Trophoblast cell (in vitro differentiated cells and primary cell): ENCODE data around the gene DENND1A.

Source experiments
- DNase-seq, 2 donors: peaks; one replicate each; pipeline ENCODE4 v3.0.0-alpha.2; 2016
- H2AFZ ChIP-seq: 2 replicates; pipeline ENCODE4 v1.6.1; 2013; ENCODE audit warnings: low read length, moderate library complexity, mild to moderate bottlenecking; ENCODE audit not compliant: insufficient read depth, poor library complexity
- H2AK5ac ChIP-seq: 2 replicates; pipeline ENCODE4 v1.6.1; 2013; ENCODE audit warnings: mild to moderate bottlenecking, low read length
- H2BK120ac ChIP-seq: 2 replicates; pipeline ENCODE4 v1.6.1; 2013; ENCODE audit warnings: low read length, mild to moderate bottlenecking, moderate library complexity; ENCODE audit not compliant: insufficient read depth, poor library complexity
- H2BK12ac ChIP-seq: 2 replicates; pipeline ENCODE4 v1.6.1; 2013; ENCODE audit warnings: mild to moderate bottlenecking, low read length, moderate library complexity
- H2BK5ac ChIP-seq: 2 replicates; pipeline ENCODE4 v1.6.1; 2013; ENCODE audit warnings: low read length, low read depth, moderate library complexity, mild to moderate bottlenecking; ENCODE audit not compliant: poor library complexity
- H3K14ac ChIP-seq: 2 replicates; pipeline ENCODE4 v1.6.1; 2013; ENCODE audit warnings: mild to moderate bottlenecking, low read length
- H3K18ac ChIP-seq: 2 replicates; pipeline ENCODE4 v1.6.1; 2013; ENCODE audit warnings: mild to moderate bottlenecking, low read length
- H3K23ac ChIP-seq: 2 replicates; pipeline ENCODE4 v1.6.1; 2013; ENCODE audit warnings: low read length
- H3K27ac ChIP-seq: 2 replicates; pipeline ENCODE4 v1.5.1; 2013; ENCODE audit warnings: low read depth, mild to moderate bottlenecking, inconsistent platforms, low read length, moderate library complexity
- H3K27me3 ChIP-seq: 2 replicates; pipeline ENCODE4 v1.6.1; 2013; ENCODE audit warnings: inconsistent platforms, mild to moderate bottlenecking, low read length, moderate library complexity; ENCODE audit not compliant: insufficient read depth
- H3K36me3 ChIP-seq, 2 experiments: 1 replicate in 1 of 2; 2 replicates in 1 of 2; pipeline ENCODE4 v1.6.1; 2013; ENCODE audit warnings: low read length in 2 of 2, mild to moderate bottlenecking in 2 of 2, moderate library complexity in 1 of 2; ENCODE audit not compliant: insufficient read depth in 2 of 2, control insufficient read depth in 1 of 2
- H3K4ac ChIP-seq: 2 replicates; pipeline ENCODE4 v1.6.1; 2013; ENCODE audit warnings: low read depth, mild to moderate bottlenecking, low read length, moderate library complexity
- H3K4me1 ChIP-seq, 2 experiments: 1 replicate in 1 of 2; 2 replicates in 1 of 2; pipeline ENCODE4 v1.6.1; 2013; ENCODE audit warnings: low read length in 2 of 2, mild to moderate bottlenecking in 2 of 2, moderate library complexity in 1 of 2; ENCODE audit not compliant: insufficient read depth in 2 of 2, control insufficient read depth in 1 of 2
- H3K4me2 ChIP-seq: 2 replicates; pipeline ENCODE4 v1.6.1; 2013; ENCODE audit warnings: inconsistent platforms, mild to moderate bottlenecking, low read length, moderate library complexity
- H3K4me3 ChIP-seq: 2 replicates; pipeline ENCODE4 v1.5.1; 2013; ENCODE audit warnings: mild to moderate bottlenecking, low read depth, low read length, inconsistent platforms
- H3K79me1 ChIP-seq: one replicate; pipeline ENCODE4 v1.6.1; 2013; ENCODE audit warnings: low read length
- H3K79me2 ChIP-seq: 2 replicates; pipeline ENCODE4 v1.6.1; 2013; ENCODE audit warnings: low read length, mild to moderate bottlenecking; ENCODE audit not compliant: control insufficient read depth, insufficient read depth, poor library complexity
- H3K9ac ChIP-seq: 2 replicates; pipeline ENCODE4 v1.6.1; 2013; ENCODE audit warnings: mild to moderate bottlenecking, low read length
- H3K9me3 ChIP-seq: 2 replicates; pipeline ENCODE4 v1.6.1; 2013; ENCODE audit warnings: low read depth, mild to moderate bottlenecking, control low read depth, inconsistent platforms, low read length; ENCODE audit not compliant: insufficient read depth
- H4K12ac ChIP-seq: 2 replicates; pipeline ENCODE4 v1.6.1; 2013; ENCODE audit warnings: low read depth, mild to moderate bottlenecking, low read length, moderate library complexity
- H4K8ac ChIP-seq: 2 replicates; pipeline ENCODE4 v1.6.1; 2013; ENCODE audit warnings: low read depth, mild to moderate bottlenecking, low read length, moderate library complexity
- H4K91ac ChIP-seq: one replicate; pipeline ENCODE4 v1.6.1; 2013; ENCODE audit warnings: low read depth, mild to moderate bottlenecking, low read length, moderate library complexity
- WGBS: extraction: QIAGEN DNeasy Blood & Tissue Kit; methylation state at CpG from one replicate; pipeline ENCODE4 v1.1.7; 2013; ENCODE audit warnings: missing lambda C conversion rate; ENCODE audit not compliant: insufficient read length, insufficient coverage; ENCODE audit errors: extremely low coverage; 5-methylcytosine and 5-hydroxymethylcytosine counted together

The DENND1A gene

DNA sequence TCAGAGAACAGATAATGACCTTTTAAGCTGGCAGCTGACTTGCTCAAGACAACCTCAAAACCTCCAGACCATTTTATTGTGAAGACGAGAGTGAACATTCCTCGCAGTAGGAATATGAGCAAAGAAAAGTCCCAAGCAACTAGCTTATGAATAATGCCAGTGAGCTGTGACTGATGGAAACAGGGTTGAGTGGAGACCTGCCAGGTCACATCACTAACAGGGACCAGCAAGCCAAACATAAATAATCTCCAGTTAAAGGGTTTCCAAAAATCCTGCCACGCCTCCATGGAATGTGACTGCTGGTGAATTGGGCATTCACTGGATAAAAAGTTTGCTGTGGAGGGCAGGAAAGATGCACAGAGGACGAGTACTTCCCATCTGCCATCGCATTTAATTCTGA, 388.5 kb downstream of the DENND1A start:
- H3K9me3 ChIP-seq = no peaks in the 10 kb centered on the region
- H3K79me2 ChIP-seq = no peaks in the 10 kb centered on the region
- no peaks in the 10 kb centered on the region for H3K36me3 ChIP-seq
- no peak overlapping the region for H3K14ac ChIP-seq
- H2BK5ac ChIP-seq = no peak overlapping the region
- no peak overlapping the region for H3K27ac ChIP-seq
- no peak overlapping the region for H3K4ac ChIP-seq
- no CpG with 5 or more reads among the region's 5 CpGs for WGBS
- no peak overlapping the region for H3K18ac ChIP-seq
- no peak overlapping the region for H2AFZ ChIP-seq
- no peak overlapping the region for H4K91ac ChIP-seq
- H2BK120ac ChIP-seq = no peak overlapping the region
- no peak overlapping the region for H4K8ac ChIP-seq
- no peaks in the 10 kb centered on the region for H3K79me1 ChIP-seq
- H4K12ac ChIP-seq = no peak overlapping the region
- H3K4me3 ChIP-seq = no peak overlapping the region
- no peak overlapping the region for H3K4me2 ChIP-seq
- H3K9ac ChIP-seq = no peak overlapping the region
- no peak overlapping the region for H2BK12ac ChIP-seq
- no peaks in the 10 kb centered on the region for H3K27me3 ChIP-seq
- H3K23ac ChIP-seq = no peak overlapping the region
- H3K4me1 ChIP-seq = no peaks in the 10 kb centered on the region
- DNase-seq = no peak
- no peak overlapping the region for H2AK5ac ChIP-seq

DNA sequence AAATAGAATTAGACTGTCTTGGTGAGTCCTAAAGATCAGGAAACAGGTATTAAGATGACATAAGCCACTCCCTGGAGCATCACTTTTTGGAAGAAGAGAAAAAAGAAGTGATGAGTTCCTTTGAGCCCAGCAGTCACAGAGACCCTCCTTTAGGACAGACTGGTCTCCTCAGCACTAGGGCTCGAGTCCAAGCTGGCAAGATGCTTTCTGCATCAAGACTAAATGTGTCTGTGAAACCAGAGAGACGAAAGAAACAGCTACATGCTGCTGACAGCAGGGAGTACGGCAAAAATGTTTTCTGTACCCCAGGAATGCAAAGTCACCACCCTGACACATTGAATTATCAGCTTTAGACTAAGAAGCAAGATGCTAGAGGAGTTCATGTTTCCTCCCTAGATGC, 389.5 kb downstream of the DENND1A start:
- H3K4me2 ChIP-seq = no peak overlapping the region
- H3K36me3 ChIP-seq = no peaks in the 10 kb centered on the region
- H2BK120ac ChIP-seq = no peak overlapping the region
- no peak overlapping the region for H2BK5ac ChIP-seq
- H3K27me3 ChIP-seq = no peaks in the 10 kb centered on the region
- H3K9ac ChIP-seq = no peak overlapping the region
- H2AK5ac ChIP-seq = no peak overlapping the region
- H3K4me1 ChIP-seq = no peaks in the 10 kb centered on the region
- H2BK12ac ChIP-seq = no peak overlapping the region
- H3K27ac ChIP-seq = no peak overlapping the region
- no peak overlapping the region for H2AFZ ChIP-seq
- no peak for DNase-seq
- no CpG with 5 or more reads among the region's 3 CpGs for WGBS
- H3K14ac ChIP-seq = no peak overlapping the region
- no peak overlapping the region for H3K4me3 ChIP-seq
- H3K79me1 ChIP-seq = no peaks in the 10 kb centered on the region
- no peak overlapping the region for H4K8ac ChIP-seq
- no peak overlapping the region for H3K4ac ChIP-seq
- H4K91ac ChIP-seq = no peak overlapping the region
- no peak overlapping the region for H3K18ac ChIP-seq
- no peaks in the 10 kb centered on the region for H3K9me3 ChIP-seq
- no peak overlapping the region for H4K12ac ChIP-seq
- H3K79me2 ChIP-seq = no peaks in the 10 kb centered on the region
- H3K23ac ChIP-seq = no peak overlapping the region

DNA sequence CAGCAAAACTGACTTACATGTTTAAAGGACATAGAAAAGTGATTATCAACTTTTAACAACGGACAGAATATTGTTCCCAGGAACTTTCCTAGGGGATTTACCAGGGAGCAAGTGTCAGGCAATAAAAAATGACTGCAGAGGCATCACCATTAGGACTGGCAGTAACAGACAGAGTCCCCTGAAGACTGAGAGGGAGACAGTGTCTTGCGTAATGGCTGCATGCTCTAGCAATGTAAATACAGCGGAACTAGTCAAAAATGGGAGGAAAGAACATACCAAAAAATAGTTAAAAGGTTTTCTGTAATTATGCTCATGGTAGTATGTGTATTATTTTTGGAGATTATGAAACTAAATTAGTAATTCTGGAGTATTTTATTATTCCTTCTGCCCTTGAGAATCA, 392.1 kb downstream of the DENND1A start:
- peak in 1 of 2 donors; percentile 7 for DNase-seq
- Histone ChIP-seq H3K36me3 (peaks cover 0 to 1% of the 10 kb centered on the region in 2 experiments), H2BK120ac (no peak overlapping the region), H3K79me1 (no peaks in the 10 kb centered on the region), H3K14ac (no peak overlapping the region), H3K4me3 (no peak overlapping the region), H3K18ac (no peak overlapping the region), H2AFZ (no peak overlapping the region), H2BK12ac (no peak overlapping the region), H3K4ac (no peak overlapping the region), H2BK5ac (no peak overlapping the region), H3K79me2 (no peaks in the 10 kb centered on the region), H4K12ac (no peak overlapping the region), H3K4me2 (no peak overlapping the region), H4K91ac (no peak overlapping the region), H3K23ac (no peak overlapping the region), H2AK5ac (no peak overlapping the region), H3K27me3 (no peaks in the 10 kb centered on the region), H3K27ac (no peak overlapping the region), H3K9me3 (no peaks in the 10 kb centered on the region), H3K9ac (no peak overlapping the region), H3K4me1 (no peaks in the 10 kb centered on the region), H4K8ac (no peak overlapping the region)
- no CpG with 5 or more reads among the region's 3 CpGs for WGBS

DNA sequence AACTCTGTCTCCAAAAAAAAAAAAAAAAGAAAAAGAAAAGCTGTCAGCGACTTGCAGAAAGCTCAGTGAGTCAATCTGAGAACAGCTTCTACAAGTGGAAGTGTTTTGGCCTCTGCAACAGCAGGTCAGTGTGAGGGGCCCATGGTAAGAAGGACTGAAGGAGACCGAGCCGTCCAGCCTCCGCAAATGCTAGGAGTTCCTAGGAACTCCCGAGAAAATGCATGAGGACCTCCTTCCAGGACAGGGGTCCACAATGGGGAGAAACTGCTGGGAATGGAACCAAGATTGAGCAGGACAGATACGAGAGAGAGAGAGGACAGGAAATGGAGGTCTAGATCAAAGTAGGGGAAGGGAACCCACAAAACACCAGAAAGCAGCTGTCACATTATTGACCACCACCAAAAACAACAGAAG, 393.5 kb downstream of the DENND1A start:
- Histone ChIP-seq H3K4ac (no peak overlapping the region), H3K18ac (no peak overlapping the region), H2AFZ (no peak overlapping the region), H3K79me1 (no peaks in the 10 kb centered on the region), H2BK12ac (no peak overlapping the region), H2BK120ac (no peak overlapping the region), H4K8ac (no peak overlapping the region), H2BK5ac (no peak overlapping the region), H3K9me3 (no peaks in the 10 kb centered on the region), H3K4me1 (no peaks in the 10 kb centered on the region), H3K9ac (no peak overlapping the region), H3K4me2 (no peak overlapping the region), H3K23ac (no peak overlapping the region), H3K27me3 (no peaks in the 10 kb centered on the region), H4K12ac (no peak overlapping the region), H3K27ac (no peak overlapping the region), H4K91ac (no peak overlapping the region), H2AK5ac (no peak overlapping the region), H3K36me3 (peaks cover 0 to 1% of the 10 kb centered on the region in 2 experiments), H3K14ac (no peak overlapping the region), H3K4me3 (no peak overlapping the region), H3K79me2 (no peaks in the 10 kb centered on the region)
- no CpG with 5 or more reads among the region's 6 CpGs for WGBS
- DNase-seq = no peak
